GM12878 (cell line): ENCODE data around the gene RETREG1. TPM values are rescaled to one million over a fixed set of nuclear protein-coding genes. Genes with fewer than 3 reads are reported as not detected.

Experiments used
- ATAC-seq: fragments of 200-7000 bp; cut with Tn5 transposase; 3 replicates; pipeline ENCODE4 v1.9.1; 2020; ENCODE audit warnings: mild to moderate bottlenecking, moderate library complexity
- BruUV-seq: library from RNA; stranded (reverse); fragments of 400-500 nt; replicated peaks from 2 replicates; lab custom pipeline; 2021; lab: Mats Ljungman, UMichigan
- CTCF ChIA-PET: fragments of 300-600 bp; sonication (Branson Sonifier 250); formaldehyde crosslinking; extraction: SDS; loops from one replicate; lab custom pipeline; 2021; ENCODE audit warnings: inconsistent platforms; lab: Yijun Ruan, JAX
- POLR2A ChIA-PET: fragments of 350-600 bp; formaldehyde crosslinking; extraction: SDS; loops from one replicate; lab custom pipeline; 2021; ENCODE audit warnings: inconsistent platforms; lab: Charles Lee
- RAD21 ChIA-PET: fragments of 300-600 bp; sonication (Branson Sonifier 250); formaldehyde crosslinking; loops from one replicate; lab custom pipeline; 2023; ENCODE audit warnings: antibody characterized with exemption; ENCODE audit not compliant: unreplicated experiment; lab: Charles Lee
- SMC1A ChIA-PET: fragments of 300-600 bp; sonication (Branson Sonifier 250); formaldehyde crosslinking; loops from one replicate; lab custom pipeline; 2023; ENCODE audit not compliant: unreplicated experiment, uncharacterized antibody; lab: Charles Lee
- DNase-seq: peaks from one replicate; pipeline ENCODE4 v3.0.0-alpha.2; 2011; ENCODE audit warnings: low read depth, low spot score
- FAIRE-seq: peaks from 3 replicates; lab custom pipeline; 2011; peaks lifted over from hg19 to GRCh38; lab: Jason Lieb, UNC
- H2AFZ ChIP-seq: 2 replicates; pipeline ENCODE4 v1.6.0; 2011; ENCODE audit warnings: low read depth, low read length, control low read depth; ENCODE audit not compliant: control insufficient read depth
- H3K27ac ChIP-seq: 2 replicates; pipeline ENCODE4 v1.5.1; 2011; ENCODE audit warnings: control low read depth; ENCODE audit not compliant: control insufficient read depth, insufficient read depth
- H3K27me3 ChIP-seq, 2 experiments: replicated peaks in 1 of 2; 2 replicates each; pipeline versions ENCODE4 v1.6.0 to v1.6.1; 2011; ENCODE audit warnings: low read length in 1 of 2; ENCODE audit not compliant: control insufficient read depth in 2 of 2, insufficient read depth in 2 of 2
- H3K36me3 ChIP-seq, 2 experiments: 2 replicates each; pipeline ENCODE4 v1.5.1; 2011; ENCODE audit warnings: low read length in 1 of 2; ENCODE audit not compliant: control insufficient read depth in 2 of 2, insufficient read depth in 2 of 2
- H3K4me1 ChIP-seq: 2 replicates; pipeline ENCODE4 v1.6.1; 2011; ENCODE audit warnings: mild to moderate bottlenecking, low read length, moderate library complexity, mixed read lengths; ENCODE audit not compliant: control insufficient read depth, insufficient read depth
- H3K4me2 ChIP-seq: 2 replicates; pipeline ENCODE4 v1.6.0; 2011; ENCODE audit warnings: control low read depth; ENCODE audit not compliant: control insufficient read depth, insufficient read depth
- H3K4me3 ChIP-seq: fragments of 200-600 bp; sonication (generic); 2 replicates; pipeline ENCODE4 v1.5.1; 2016
- H3K79me2 ChIP-seq: 2 replicates; pipeline ENCODE4 v1.6.0; 2011; ENCODE audit warnings: low read length; ENCODE audit not compliant: control insufficient read depth, insufficient read depth
- H3K9ac ChIP-seq: 2 replicates; pipeline ENCODE4 v1.8.0; 2011; ENCODE audit warnings: low read length, control low read depth, mixed read lengths; ENCODE audit not compliant: control insufficient read depth, insufficient read depth
- H3K9me3 ChIP-seq: replicated peaks from 3 replicates; pipeline ENCODE4 v1.5.1; 2011; ENCODE audit warnings: mild to moderate bottlenecking, low read length; ENCODE audit not compliant: control insufficient read depth, insufficient read depth
- H4K20me1 ChIP-seq: 2 replicates; pipeline ENCODE4 v1.6.0; 2011; ENCODE audit not compliant: control insufficient read depth, insufficient read depth
- CEBPB ChIP-seq, 2 experiments: fragments of 150-350 bp in 1 of 2; IDR thresholded peaks; 2 replicates each; pipeline ENCODE4 v1.6.1; 2012 to 2014; ENCODE audit warnings: low read depth in 2 of 2, low read length in 2 of 2, borderline replicate concordance in 1 of 2, inconsistent platforms in 1 of 2
- NR2F1 ChIP-seq: fragments of 450-650 bp; conservative IDR thresholded peaks from 2 replicates; pipeline ENCODE4 v1.6.1; 2017; ENCODE audit warnings: mild to moderate bottlenecking
- RFX5 ChIP-seq: IDR thresholded peaks from 2 replicates; pipeline ENCODE4 v1.6.1; 2011; ENCODE audit warnings: low read depth, low read length, improper control_type of control experiment
- SREBF1 ChIP-seq: IDR thresholded peaks from 2 replicates; pipeline ENCODE4 v1.6.1; 2012; ENCODE audit warnings: mild to moderate bottlenecking, low read length
- YY1 ChIP-seq: IDR thresholded peaks from 2 replicates; pipeline ENCODE4 v1.6.1; 2011; ENCODE audit warnings: low read depth, mild to moderate bottlenecking, low read length
- whole genome bisulfite sequencing: methylation state at CpG from one replicate; pipeline ENCODE4 v1.1.6; 2016; ENCODE audit warnings: low lambda C conversion rate; ENCODE audit not compliant: insufficient replicate concordance, insufficient coverage; ENCODE audit errors: missing lambda C conversion rate; 5-methylcytosine and 5-hydroxymethylcytosine counted together
- in situ Hi-C: fragments of 300-500 bp; cut with MboI; formaldehyde crosslinking; loops from 9 replicates; pipeline ENCODE4 v1.14.3; 2018; ENCODE audit warnings: mixed read lengths
- intact Hi-C: fragments of 100-400 bp; cut with micrococcal nuclease; formaldehyde crosslinking; loops from one replicate; pipeline ENCODE4 v1.14.2; 2022; ENCODE audit not compliant: unreplicated experiment
- polyA plus RNA-seq, 11 experiments: library from polyadenylated mRNA; depleted of rRNA in 4 of 11; unstranded in 6 of 11; stranded (reverse) in 5 of 11; fragments of >200 nt; fragmentation: Nextera tagmentation in 4 of 11; fragmentation: Illumina TruSeq in 1 of 11; extraction: Ambion mirVana in 4 of 11; extraction: Trizol in 1 of 11; gene quantifications; 1 replicate in 1 of 11; 2 replicates in 10 of 11; pipeline versions ENCODE4 v1.2.1 to v1.2.3, GENCODE V29; 2011 to 2016; ENCODE audit warnings: inconsistent platforms in 2 of 11, missing spikeins in 2 of 11, low read depth in 1 of 11
- total RNA-seq, 4 experiments: library from RNA; depleted of rRNA in 3 of 4; stranded (reverse); fragments of >200 nt in 3 of 4; fragmentation: Illumina TruSeq in 1 of 4; extraction: Trizol in 1 of 4; gene quantifications; 2 replicates each; pipeline versions ENCODE4 v1.2.1 to v1.2.3, GENCODE V29; 2013 to 2021
- TF ChIP-seq, protein P1 (sequence below): IDR thresholded peaks from 2 replicates; pipeline ENCODE4 v1.6.1; 2011; ENCODE audit warnings: mild to moderate bottlenecking, low read depth, low read length, moderate library complexity; ENCODE audit not compliant: insufficient replicate concordance

RETREG1 gene
- total and polyA plus RNA-seq, 10 of the 15 experiments (the other 5 are each of a cell fraction or from before 2014, with no cell fraction given): 3.9 to 8.9 (median 6.4) TPM

DNA sequence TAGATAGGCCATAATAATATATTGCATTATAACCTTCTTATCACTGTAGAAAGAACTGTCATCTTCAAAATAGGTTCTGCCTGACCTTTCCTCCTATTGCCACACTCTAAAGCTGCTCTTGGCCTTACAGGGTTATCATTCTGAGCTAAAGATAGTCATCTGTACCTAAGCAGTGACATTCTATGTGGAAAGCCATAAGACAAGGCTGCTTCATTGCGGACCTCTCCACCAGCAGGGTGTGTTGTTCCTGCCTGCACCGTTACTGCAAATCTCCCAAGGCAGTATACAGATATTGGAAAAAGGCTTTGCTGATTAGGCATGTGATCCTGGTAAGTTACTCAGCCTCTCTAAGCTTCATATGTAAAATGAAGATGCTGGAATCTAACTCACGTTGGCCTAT, 159.3 kb downstream of the RETREG1 start:
- SMC1A ChIA-PET: interaction anchor here (0.6 to 8.2 kb wide), 4 partner anchors 12 to 297 kb away, joined by 3 to 56 read pairs (median 4); no protein-coding TSS in a partner anchor
- intact Hi-C loops: no loop called here

More for the DNA sequence above, 159.3 kb downstream of the RETREG1 start:
- no TSS peak for BruUV-seq
- Histone ChIP-seq H3K27ac (no peak overlapping the region), H3K36me3 (peaks cover 8 to 36% of the 10 kb centered on the region in 2 experiments), H3K4me1 (peaks cover 9% of the 10 kb centered on the region; the same call in 1 of the 2 replicates), H3K4me2 (no peak overlapping the region), H4K20me1 (peaks cover 4% of the 10 kb centered on the region; the same call in 1 of the 2 replicates), H3K9ac (no peak overlapping the region), H2AFZ (no peak overlapping the region), H3K27me3 (no peaks in the 10 kb centered on the region), H3K9me3 (no peaks in the 10 kb centered on the region), H3K79me2 (peaks cover 17% of the 10 kb centered on the region), H3K4me3 (no peak overlapping the region)
- no peak for ATAC-seq
- no peak for DNase-seq
- in situ Hi-C loops: loop anchor here (5.0 to 25.0 kb wide), 2 partner anchors 295 to 1745 kb away; no protein-coding TSS in a partner anchor
- no peak for FAIRE-seq
- ChIA-PET CTCF (interaction anchor here (0.7 to 6.1 kb wide), 15 partner anchors 10 to 633 kb away, joined by 3 to 117 read pairs (median 6); no protein-coding TSS in a partner anchor), POLR2A (interaction anchor here (1.0 kb wide), 1 partner anchor 14 kb away, joined by 3 read pairs; no protein-coding TSS in a partner anchor), RAD21 (interaction anchor here (0.6 to 5.2 kb wide), 3 partner anchors 10 to 1352 kb away, joined by 3 to 49 read pairs (median 4); no protein-coding TSS in a partner anchor)
- TF ChIP-seq, protein P1, sequence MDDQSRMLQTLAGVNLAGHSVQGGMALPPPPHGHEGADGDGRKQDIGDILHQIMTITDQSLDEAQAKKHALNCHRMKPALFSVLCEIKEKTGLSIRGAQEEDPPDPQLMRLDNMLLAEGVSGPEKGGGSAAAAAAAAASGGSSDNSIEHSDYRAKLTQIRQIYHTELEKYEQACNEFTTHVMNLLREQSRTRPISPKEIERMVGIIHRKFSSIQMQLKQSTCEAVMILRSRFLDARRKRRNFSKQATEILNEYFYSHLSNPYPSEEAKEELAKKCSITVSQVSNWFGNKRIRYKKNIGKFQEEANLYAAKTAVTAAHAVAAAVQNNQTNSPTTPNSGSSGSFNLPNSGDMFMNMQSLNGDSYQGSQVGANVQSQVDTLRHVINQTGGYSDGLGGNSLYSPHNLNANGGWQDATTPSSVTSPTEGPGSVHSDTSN: no peak
- TF ChIP-seq SREBF1: no peak
- no peak for TF ChIP-seq RFX5
- no peak for TF ChIP-seq CEBPB (IDR thresholded peaks at IDR 0.05; ENCODE audit: borderline replicate concordance in 1 of 2, low read depth in 2 of 2, low read length in 2 of 2)
- no peak for TF ChIP-seq NR2F1
- no peak for TF ChIP-seq YY1
- 97% methylated on average over 3 of the region's 3 CpGs for WGBS
